Activated CD4-positive, alpha-beta T cell treated with anti-CD3 and anti-CD28 coated beads, Interleukin-2, amount 50 U/mL, for 1 hour (primary cell): ENCODE data around the gene CARS1.

ENCODE experiments used
- DNase-seq: peaks from one replicate; pipeline ENCODE4 v3.0.0-alpha.2; 2020

Gene CARS1

DNA sequence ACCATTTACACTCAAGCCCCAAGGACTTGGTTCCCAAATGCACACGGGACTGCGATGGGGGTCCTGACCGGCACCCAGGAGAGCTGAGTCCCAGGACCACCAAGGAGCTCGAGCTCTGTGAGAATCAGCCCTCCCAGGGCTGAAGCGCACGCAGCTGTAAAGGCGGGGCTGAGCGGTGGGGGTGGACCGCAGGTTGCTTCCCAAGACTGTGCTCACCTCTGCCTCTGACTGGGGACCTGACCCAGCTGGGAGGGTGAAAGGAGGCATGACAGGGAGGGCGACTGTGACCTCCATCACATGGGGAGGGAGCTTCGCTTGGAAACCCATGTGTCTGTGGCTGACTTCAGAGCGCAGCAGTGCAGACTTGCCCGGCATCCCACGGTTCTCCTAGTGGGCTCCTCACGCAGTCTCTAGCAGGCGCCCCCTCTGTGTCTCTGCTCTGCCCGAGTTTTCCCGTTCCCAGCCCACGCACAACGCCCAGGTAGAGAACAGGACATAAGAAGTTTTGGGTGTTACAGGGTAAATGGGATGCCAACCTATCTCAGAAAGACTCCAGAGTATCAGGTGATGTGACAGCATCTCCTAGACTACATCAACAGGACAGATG lies 49.7 kb downstream of the CARS1 start:
- DNase-seq: no peak

DNA sequence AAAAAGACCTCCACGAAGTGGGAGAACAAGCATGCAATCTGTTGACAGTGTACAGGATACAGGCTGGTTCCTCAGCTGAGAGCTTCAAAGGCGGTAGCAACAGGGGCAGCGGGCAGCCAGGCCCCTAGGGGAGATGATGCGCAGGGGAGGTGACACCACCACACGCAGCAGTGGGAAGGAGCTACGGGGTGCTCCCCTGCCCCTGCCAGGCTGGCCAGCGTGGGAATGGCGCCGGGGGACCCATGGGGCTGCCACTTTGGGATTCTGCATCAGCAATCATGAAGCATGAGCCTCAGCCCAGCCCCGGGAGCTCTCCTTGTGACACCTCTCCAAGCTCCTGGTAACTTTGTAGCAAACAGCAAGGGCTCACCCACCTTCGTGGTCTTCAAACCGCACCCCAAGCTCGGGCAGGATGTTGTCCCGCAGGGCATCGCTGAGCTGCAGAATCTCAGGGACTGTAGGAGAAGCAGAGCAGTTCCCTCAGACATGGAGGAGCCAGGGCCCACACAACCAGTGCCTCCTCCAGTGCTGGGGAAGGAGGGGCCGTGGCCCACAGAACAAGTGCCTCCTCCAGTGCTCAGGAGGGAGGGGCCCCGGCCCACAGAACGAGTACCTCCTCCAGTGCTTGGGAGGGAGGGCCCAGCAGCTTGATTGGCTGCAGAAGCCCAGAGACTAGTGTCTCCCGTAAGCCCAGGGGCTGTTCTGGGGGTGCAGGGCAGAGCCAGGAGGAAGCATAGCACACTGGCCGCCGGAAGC lies 50.5 kb downstream of the CARS1 start:
- DNase-seq: no peak

DNA sequence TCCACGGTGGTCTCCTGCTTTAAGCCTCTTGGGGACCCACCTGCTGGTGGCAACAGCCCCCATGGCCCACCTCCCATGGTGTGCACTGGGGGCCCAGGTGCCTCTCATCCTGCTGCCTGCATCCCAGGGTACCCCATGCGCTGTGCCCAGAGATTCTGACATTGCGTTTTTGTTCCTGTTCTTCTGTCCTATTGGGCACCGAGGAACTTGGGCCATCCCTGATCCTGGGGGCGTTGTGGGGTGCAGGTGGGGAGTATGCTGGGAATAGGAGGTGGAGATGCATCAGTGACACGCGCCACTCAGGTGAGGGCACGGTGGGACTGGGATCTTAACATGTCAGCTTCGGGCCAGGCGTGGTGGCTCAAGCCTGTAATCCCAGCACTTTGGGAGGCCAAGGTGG lies 52.7 kb downstream of the CARS1 start:
- DNase-seq: no peak

DNA sequence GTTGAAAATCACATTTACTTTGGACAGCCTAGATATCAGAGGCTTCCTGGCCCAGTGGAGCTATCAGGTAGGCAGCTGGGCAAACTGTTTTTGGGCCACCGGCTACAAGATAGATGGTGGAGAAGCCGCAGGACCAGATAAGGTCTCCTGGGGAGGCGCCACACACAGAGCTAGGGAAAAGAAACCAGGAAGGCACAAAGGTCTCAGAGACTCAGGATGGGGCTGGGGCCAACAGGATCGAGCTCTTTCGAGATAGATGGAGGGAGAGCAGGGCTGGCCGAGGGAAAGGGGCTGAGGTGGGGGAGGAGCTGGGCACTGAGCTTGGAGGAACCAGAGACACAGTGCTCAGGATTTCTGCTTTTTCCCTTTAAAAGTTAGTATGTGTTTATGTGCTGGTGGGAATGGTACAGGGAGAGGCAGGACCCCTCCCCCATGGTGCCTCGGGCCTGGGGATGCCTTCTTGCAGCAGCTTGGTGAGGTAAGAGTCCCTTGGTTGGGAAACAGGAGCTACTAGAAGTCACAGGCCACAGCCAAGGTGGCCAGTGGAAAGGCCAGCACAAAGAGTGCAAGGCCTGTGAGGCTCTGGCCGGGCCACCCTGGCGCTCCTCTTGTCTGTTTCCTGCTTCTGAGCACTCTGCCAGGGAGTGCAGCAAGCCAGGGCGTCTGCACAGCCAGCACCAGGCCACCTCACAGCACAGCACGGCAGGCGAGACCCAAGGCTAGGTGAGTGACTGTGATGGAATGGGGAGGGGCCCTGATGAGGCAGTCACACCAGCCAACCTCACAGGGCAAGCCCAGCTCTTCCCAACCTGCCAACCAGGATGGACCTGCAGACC lies 53.6 kb downstream of the CARS1 start:
- DNase-seq: no peak

DNA sequence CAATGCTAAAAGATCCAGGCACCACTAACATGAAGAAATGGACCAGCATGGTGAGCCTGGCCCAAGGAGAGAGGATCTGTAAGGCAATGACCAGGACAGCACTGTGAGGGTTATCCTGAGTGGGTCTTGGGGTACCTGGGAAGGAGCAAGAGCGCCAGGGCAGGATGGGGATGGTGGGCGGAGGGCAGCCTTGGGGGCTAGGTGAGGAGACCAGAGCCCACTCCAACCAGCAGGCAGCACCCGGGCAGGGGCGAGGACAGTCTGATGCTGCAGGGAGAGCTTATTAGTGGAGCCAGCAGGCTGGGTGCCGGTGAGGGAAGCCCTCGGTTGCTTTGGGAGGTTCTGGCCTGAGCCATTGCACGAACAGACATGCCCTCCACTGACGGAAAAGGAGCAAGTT lies 54.4 kb downstream of the CARS1 start:
- no peak for DNase-seq

DNA sequence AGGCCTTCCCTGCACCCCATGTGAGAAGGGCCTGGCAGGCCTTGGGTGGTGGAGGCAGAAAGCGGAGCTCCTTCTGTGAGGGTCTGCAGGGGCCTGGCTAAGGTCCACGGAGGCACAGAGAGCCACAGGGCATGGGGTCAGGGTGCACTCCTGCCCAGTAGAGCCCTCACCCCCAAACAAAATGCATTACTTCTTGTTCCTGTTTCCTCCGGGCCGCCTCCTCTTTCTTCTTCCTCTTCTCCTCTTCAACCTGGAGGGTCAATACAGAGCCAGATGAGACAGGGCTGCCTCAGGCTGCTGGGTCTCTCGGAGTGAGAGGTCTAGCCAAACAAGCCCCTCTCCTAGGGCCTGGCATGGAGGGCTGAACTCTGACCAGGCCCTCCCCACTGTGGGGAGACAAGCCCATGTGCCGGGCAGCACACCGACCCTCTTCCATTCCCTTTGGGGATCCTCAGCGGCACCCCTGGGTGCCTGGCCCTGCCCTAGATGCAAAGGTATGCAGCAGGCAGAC lies 54.8 kb downstream of the CARS1 start:
- no peak for DNase-seq

DNA sequence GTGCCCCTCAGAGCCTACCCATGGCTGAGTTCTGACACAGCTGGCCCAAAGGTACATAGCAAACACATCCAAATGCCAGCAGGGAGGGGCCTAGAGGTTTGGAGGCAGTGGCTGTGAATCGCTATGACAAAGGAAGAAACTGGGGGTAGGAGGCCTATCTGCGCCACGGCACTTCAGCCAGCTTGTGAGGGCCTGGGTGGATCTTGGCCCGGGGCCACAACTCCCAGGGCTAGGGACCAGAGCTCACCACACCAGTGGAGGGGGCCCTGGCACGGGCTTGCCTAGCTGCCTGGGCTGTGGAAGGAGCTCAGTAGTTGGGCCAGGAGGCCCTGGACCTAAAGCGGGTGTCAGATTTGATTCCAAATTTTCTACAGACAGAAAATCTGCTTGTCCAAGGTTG lies 55.7 kb downstream of the CARS1 start:
- DNase-seq: no peak

DNA sequence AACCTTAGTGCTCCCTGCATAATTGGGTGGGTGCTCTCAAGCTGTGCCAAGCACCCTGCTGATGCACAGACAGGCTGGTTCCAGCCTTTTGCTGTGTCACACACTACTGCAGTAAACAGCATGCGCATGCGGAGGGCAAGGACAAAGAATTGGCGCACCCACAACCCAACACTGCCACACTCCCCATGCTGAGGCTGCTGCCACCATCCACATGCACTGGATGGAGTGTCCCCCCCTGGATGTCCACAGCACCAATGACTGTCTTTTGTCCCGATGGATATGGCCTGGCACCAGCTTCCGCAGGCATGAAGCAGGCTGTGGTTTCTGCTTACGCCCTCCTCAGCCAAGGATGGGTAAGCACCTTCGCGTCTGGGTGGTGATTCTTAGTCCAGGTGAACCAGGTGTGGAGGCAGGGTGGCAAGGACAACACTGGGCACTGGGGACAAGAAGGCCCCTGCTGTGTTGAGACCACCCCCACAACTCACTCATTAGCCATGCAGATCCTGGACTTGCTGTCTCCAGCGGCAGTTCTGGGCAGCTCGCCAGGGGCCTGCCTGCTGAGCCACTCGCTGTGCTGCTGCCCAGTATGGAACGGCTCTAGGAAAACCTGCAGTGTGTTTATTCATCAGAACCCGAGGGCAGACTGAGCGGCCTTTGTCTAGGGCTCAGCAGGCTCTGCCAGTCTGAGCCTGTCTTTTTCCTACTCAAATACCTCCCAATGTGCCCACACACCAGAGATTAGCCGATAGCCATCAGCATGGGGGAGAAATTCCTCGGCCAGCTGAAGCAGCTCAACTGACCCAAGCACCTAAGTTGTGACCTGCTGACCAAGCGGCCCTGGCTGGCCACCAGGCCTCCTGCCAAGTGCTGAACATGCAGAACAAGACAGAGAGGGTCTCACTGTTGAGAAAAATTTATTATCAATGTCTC lies 56.9 kb downstream of the CARS1 start:
- no peak for DNase-seq

DNA sequence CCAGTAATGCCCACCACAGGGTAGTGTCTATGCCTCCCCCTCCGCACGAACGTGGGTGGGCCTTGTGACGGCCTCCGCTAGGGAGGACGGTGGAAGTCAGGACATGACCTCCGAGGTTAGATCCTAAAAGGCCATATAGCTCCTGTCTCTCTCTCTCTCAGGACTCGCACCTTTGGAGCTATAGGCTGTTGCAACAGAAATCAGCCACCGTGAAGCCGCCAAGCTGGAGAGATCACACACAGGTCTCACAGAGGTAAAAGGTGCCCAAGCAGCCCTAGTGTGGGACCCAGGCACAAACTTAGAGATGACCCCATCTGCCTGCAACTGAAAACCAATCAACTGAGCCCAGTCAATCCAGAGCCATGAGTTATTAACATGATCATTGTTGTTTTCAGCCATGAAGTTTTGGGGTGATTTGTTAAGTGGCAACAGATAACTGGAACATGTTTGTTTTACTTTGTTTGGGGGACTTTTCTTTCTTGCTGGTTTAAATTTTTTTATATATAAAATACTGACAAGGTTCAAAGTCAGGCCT lies 57.7 kb downstream of the CARS1 start:
- no peak for DNase-seq

DNA sequence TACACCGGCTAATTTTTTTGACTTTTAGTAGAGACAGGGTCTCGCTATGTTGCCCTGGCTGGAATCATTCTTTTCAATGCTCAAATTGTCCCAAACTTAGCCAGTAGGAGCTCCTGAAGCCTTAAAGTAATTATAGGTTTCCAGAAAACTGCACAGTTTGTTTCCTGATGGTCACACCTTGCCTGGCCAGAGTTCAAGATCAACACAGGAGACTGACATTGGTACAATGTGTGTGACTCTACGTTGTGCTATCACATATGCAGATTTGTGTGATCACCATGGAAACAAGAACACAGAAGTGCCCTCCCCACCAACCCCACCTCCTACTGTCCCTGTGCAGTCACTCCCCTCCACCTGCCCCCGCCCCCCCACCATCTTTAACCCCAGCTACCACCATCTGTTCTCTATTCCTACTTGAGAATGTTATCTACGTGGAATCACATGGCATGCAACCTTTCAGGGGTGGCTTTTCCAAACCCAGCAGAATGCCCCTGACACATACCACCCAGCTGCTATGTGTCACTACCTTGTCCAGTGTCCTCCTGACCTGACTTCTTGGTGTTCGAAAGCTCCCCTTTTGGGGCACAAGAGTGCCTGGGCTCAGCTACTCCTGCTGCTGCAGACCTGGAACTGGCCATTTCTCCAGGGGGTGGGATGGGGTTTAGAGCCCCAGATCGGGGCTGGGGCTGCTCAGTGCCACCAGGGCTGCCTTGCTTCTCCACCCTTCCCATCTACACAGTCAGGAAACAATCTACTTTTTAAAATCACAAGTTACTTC lies 59.0 kb downstream of the CARS1 start:
- no peak for DNase-seq

DNA sequence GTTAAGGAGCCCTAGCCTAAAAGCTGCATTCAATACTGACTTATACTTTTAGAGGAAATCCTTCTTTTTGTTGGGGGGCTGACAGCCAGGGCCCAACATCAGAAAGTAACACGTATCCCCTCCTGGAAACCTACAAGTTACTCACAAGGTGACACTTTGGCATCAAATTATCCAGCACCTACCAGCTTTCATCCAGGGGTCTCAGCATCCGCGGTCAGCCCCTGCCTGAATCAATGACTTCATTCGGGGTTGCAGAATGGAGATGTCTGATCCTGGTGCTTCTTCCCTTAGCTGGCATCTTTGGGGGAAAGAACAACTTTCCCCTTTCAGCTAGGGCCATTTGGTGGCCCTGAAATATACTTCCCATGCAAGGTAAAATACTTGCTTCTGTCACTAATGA lies 59.8 kb downstream of the CARS1 start:
- no peak for DNase-seq

DNA sequence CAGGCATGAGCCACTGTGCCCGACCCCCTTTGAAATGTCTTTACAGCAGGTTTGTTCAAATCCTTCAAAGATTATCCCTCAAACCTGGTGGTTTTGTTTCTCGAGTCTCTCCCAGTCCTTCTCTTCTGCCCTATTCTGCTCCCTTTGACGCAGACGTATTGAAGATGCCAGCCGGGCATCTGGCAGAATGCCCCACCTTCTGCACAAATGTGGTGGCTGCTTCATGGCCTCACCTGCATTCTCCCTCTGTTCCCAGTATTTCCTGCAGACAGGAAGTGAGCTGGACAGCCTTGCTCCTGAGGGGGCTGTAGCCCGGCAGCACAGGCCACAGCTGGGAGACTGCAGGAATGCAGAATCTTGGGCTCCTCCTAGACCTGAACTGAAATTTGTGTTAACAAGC lies 60.2 kb downstream of the CARS1 start:
- no peak for DNase-seq

DNA sequence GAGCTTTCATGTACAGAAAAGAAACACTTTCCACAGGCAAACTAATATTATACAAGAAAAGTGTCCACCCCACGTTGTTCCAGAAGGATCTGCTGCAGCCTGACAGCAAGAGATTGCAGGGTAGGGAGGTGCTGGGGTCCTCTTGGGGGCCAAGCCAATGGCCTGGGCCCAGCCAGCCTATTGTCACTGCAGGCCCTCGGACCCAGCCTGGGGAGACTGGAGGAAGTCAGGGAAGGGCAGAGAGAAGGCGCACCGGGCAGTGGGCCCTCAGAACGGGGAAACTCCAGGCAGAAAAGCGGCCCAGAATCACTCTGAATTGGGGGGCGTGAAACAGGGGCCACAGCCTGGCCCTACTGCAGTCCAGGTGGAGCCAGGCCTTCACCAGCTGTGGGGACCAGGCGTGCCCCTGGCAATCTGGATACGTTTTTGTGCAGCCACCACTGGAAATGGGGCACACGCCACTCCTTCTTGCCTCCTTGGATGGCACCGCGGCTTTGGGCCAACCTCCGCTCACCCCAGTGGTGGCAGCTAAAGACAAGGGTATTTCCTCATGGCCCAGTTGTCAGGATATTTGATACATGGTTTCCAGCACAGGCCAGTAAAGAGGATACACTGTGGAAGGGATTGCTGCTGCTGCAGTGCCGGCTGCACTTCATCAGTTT lies 61.2 kb downstream of the CARS1 start:
- no peak for DNase-seq

DNA sequence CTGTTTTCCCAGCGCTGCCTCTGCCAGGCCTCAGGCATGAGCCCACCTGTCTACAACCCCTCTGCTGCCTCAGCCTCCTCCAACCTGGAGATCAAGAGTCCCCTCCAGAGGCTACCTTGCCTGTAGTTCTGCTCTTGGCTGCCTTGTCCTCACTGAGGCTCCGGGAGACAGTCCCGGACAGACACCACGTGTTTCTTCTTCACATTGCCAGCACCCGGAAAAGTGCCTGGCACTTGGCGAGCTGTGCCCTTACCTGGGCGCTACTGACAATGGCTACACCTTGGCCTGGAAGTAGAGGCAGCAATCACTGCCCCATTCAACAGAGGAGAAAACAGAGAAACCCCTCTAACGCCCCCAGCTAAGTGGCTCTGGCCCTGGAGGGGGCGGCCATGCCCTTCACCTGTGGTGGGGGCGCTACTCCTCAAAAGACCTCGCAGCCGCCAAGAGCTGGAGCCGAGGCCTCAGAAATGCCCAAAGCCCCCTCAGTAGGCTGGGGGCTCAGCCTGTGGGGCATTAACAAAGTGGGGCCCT lies 62.1 kb downstream of the CARS1 start:
- no peak for DNase-seq

DNA sequence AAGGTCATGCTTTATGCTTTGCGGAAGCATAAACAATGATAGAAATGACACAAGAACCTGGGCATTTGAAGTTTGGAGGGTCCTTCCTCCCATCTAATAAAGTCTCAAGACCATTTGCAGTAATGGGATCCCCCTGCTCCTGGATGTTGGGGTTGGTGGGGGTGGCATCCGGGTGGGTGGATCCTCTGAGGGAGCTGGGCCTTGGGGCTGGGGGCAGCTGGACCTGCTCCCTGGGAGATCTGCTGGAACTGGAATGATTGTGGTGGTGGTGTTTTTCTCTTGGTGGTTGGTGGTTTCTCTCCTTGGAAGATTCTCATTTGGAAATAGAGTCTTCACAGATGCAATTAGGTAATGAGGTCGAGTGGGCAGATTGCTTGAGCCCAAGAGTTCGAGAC lies 62.9 kb downstream of the CARS1 start:
- no peak for DNase-seq

DNA sequence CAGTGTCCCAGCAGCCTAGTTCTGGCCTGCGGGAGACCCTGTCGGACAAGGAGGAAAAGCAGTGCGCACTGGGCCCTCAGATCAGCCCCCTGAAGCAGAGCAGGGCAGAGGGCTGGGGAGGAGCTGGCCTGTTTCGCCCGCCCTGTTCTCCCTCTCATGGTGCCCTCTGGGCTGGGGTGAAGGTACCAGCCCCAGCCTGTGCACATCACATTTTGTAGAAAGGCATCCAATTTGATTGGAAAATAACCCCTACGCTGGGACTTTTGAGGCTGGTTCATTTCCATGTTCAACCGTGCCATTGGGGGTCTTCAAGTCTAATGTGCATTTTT lies 64.3 kb downstream of the CARS1 start:
- DNase-seq: no peak

DNA sequence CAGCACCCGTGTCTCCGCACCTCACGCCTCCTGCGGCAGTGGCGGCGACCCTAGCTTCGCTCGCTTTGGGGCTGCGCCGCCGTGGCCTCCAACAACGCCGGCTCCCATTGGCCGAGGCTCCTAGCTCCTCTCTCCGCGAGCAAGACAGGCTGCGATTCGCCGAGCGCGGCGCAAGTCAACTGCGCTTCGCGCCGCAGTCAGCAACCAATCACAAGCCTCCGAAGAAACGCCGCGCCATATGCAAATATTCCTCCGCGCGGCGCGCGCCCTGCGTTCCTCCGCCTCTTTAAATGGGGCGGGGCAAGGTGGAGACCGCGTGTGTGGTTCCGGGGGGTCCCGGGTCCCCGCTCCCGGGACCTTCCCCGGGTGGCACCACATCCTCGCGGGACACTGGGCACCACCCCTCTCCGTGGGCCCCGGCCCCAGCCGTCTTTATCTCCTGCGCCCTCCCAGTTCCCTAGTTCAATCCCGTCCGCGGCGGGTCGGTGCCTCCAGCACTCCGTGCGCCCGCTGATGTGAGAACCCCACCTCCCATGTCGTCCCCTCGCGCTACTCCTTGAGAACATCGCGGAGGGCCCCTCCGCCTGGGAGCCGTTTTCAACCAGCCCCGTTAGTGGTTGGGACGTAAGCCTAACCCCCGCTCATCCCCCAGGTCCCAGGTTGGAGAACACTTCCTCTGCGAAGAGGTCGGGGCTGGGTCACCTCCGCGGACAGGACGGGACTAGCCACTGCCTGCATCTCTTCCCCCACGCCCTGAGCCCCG lies 64.8 kb downstream of the CARS1 start, which contains the start of gene NAP1L4:
TSS of gene NAP1L4 (minus strand) at position 96 of the 763 bp plus-strand sequence. CDS start 13,109 bp downstream, outside the sequence.
- peak; percentile 96 for DNase-seq

DNA sequence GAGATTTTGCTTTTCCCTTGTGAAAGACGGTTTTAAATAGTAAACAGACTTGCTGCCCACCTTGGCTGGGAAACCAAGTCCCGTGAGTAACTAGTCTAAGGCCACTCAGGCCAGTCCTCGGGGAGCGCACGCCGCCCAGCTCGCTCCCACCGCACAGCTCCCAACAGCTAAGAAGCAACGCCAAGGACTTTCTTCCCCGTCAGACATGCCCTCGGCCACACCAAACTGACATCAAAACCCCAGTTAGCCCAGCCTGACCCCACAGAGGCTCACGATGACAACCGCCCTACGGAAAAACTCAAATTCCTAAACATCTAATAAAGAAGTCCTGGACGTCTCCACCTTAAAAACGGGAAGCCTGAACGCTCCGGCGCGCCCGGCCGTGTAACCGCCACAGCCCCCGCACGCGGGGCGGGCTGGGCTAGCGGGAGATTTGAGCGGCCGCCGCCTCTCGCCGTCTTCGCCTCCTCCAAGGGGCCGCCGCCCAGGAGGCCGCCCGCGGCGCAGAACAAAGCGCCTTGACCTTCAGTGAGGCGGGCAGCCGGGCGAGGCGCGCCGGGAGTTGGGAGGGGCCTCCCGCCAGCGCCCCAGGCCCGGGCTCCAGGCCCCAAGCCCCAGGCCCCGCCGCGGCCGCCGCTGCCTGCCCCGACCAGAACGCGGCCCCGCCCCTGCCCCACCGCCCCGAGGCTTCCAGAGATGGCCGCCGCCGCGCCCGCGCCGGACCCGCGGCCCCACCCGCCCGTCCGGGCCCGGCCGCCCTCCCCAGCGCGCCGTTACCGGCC lies 65.6 kb downstream of the CARS1 start:
- DNase-seq: no peak
